SHP77 (cell line): ENCODE data around the gene ANKRD45.
"Not testable (repeated sequence)": the region's sequence is repeated elsewhere in the genome, so short reads cannot be mapped to it uniquely, and the experiment has no call there.

Experiments
- DNase-seq, 2 experiments: peaks; one replicate each; lab custom pipeline; 2025; lab: John Stamatoyannopoulos, UW

Gene ANKRD45

DNA sequence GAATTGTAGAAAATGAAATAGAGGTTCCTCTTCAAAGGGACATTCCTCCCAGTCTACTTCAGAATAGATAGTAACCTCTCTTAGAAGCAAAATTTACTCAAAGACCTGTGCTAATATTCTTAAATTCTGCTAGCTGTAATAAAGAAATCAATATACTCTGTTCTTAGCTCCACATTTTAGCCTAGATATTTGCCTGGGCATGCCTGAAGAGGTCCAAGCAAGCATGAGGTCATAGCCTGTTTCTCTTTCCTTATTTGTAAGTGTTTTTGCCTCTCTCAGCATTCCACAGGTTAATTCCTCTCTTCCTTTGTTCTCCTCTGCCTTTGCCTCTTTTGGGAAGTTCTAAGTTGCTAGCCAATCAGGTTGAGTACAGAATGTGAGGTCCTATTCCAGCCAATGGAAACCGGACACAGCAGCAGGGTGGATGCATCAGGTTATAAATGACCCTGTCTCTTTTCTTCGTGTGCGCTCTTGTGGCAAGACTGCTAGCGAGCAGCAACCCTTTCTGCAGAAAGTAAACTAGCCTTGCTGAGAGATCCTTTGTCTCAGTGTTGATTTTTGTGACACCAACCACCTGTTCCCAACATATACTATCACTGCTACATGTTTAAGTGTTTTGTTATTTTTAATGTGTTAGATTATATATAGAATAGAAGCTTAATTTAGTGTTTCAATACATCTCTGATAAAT, 27.1 kb downstream of the ANKRD45 start:
- not testable (repeated sequence) for DNase-seq

DNA sequence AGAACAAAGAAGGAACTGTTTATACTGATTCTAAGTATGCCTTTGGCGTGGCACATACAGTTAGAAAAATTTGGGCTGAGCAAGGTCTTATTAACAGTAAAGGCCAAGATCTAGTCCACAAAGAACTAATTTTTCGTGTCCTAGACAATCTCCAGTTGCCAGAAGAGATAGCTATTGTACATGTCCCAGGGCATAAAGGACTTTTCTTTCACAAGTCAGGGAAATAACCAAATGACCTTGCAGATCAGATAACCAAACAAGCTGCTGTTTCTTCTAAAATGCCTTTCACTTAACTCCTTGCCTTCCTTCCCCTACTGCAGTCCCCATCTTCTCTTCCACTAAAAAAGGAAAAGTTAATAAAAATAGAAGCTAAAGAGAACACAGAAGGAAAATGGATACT, 30.5 kb downstream of the ANKRD45 start:
- DNase-seq: no peak

DNA sequence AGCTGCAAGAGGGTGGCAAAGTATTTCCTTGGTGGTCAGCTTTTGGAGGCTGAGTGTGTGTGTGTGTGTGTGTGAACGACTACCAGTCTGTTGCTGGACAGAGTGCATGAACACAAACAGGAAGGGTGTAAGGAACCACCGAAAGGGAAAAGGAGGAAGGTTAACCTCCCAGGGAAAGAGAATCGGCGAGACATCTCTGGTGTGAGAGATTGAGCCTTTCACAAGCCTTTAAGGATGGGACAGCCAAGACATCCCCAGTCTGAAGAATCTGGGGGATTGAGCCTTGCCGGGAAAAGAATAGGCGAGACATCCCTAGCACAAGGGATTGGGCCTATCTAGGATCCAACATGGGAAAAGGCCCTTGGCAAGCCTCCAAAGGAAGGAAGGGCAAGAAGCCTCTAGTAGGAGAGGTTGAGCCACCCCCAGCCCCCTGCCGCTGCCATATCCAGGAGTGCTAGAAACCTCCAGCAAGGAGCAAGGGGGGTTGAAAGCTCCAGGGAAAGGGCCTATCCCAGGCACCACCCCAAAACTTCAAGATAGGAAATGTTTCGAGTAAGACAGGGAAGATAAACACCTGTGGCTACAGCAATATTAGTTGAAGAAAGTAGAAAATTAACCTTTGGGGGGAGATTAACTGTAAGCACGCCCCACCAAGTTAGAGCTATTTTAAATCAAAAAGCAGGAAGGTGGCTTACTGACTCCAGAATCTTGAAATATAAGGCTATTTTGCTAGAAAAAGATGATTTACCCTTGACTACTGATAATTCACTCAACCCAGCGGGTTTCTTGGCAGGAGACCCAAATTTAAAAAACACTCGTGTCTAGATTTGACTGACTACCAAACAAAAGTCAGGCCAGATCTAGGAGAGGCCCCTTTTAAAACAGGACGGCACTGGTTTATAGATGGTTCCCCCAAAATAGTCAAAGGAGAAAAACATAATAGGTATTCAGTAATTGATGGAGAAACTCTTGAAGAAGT, 31.3 kb downstream of the ANKRD45 start:
- DNase-seq: no peak

DNA sequence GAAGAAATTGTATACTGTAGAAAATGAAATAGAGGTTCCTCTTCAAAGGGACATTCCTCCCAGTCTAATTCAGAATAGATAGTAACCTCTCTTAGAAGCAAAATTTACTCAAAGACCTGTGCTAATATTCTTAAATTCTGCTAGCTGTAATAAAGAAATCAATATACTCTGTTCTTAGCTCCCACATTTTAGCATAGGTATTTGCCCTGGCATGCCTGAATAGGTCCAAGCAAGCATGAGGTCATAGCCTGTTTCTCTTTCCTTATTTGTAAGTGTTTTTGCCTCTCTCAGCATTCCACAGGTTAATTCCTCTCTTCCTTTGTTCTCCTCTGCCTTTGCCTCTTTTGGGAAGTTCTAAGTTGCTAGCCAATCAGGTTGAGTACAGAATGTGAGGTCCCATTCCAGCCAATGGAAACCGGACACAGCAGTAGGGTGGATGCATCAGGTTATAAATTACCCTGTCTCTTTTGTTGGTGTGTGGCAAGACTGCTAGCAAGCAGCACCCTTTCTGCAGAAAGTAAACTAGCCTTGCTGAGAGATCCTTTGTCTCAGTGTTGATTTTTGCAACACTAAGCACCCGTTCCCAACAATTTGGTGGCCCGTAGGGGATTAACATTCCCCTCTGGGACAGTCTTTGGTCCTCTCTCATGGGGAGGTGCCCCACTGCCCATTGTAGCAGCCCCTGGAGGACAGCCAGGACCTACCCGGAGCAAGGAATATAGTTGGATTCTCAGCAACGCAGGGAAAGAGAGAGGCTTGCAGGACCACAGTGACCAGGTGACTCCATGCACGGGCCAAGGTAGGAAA, 32.2 kb downstream of the ANKRD45 start:
- not testable (repeated sequence) for DNase-seq

DNA sequence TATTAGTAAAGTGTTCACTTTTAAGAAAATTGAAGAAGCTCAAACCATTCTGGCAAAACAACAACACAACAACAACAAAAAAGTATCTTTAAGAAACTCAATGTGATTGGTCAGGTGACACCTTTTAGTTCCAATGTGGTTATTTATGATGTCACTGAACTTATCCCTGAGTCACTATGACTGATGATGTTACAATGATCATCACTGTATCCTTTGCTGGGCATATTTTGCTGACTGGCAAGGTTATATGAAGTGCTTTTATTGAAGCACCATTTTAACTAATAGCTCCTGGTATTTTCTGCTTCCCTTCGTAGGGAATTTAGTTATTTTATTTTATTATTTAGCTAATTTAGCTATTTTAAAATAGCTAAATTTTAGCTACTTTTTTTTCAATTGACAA, 34.5 kb downstream of the ANKRD45 start, which contains the start of gene TEX50:
TEX50 (plus strand) TSS at position 223 of the 400 bp plus-strand sequence. CDS start 184 bp downstream, outside the sequence.
- DNase-seq: no peak

DNA sequence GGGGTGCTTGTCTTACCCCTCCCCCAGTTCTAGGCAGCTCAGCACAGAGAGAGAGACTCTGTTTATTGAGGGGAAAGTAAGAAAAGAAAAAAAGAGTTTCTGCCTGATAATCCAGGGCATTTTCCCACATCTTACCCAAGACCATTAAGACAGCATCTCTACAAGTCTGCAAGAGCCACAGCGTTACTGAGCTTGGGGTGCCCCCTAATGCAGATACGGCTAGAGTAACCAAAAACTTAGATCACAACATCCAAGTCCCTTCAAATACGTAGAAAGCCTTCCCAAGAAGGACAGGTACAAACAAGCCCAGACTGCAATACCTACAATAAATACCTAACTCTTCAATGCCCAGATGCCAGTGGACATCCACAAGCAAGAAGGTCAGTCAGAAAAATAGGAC, 40.8 kb downstream of the ANKRD45 start:
- DNase-seq: no peak

DNA sequence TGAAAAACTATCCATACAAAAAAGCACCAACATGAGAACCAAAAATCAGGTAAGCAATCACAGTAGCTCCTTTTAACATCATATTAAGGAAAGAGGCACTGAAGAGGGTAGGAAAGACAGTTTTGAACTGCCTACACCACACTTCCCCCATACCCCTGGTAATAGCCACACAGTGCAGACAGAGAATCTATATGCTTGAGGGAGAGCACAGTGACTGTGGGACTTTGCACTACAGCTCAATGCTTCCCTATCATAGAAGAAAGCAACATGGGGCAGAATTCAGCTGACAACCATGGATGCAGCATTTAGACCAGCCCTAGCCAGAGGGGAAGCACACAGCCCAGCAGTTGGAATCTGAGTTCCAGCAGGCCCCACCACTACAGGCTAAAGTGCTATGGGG, 42.4 kb downstream of the ANKRD45 start:
- DNase-seq: no peak

DNA sequence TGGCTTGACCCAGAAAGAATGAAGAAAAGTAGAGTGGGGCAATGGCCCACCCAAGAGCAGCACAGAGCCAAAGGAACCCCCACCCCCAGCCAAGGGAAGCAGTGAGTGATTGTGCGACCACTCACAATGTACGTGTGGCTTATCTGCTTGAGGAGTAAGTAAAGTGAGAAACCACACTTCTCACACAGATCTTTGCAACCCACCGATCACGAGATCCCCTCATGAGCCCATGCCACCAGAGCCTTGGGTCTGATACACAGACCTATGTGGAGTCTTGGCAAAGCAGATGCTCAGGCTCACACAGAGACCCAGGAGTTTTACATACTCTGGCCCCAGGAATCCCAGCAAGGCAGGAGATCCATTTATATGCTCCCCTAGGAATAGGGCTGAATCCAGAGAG, 52.8 kb downstream of the ANKRD45 start:
- DNase-seq: no peak

DNA sequence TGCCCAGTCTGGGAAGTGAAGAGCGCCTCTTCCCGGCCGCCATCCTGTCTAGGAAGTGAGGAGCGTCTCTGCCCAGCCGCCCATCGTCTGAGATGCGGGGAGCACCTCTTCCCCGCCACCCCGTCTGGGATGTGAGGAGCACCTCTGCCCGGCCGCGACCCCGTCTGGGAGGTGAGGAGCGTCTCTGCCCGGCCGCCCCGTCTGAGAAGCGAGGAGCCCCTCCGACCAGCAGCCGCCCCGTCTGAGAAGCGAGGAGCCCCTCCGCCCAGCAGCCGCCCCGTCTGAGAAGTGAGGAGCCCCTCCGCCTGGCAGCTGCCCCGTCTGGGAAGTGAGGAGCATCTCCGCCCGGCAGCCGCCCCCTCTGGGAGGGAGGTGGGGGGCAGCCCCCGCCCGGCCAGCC, 56.6 kb downstream of the ANKRD45 start:
- not testable (repeated sequence) for DNase-seq

DNA sequence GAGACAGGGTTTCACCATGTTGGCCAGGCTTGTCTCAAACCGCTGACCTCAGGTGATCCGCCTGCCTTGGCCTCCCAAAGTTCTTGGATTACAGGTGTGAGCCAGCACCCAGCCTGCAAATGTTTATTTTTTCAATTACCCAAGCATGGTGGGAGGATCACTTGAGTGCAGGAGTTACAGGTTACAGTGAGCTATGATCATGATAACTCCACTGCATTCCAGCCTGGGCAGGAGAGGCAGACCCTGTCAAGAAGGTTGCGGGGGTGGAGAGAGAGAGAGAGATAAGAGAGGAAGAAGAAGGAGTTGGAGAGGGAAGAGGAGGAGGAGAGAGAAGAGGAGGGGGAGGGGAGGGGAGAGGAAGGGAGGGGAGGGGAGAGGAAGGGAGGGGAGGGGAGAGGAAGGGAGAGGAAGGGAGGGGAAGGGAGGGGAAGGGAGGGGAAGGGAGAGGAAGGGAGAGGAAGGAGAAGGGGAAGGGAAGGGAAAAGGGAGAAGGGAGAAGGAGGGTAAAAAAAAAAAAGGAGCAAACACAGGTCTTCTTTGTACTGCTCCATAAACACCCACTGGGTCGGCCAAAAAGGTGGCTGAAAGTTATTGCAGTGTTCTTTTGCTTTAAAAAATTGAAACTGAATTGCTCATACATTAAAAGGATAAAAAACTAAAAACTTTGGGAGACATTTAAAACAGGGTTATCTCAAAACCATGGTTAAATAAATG, 61.0 kb downstream of the ANKRD45 start:
- DNase-seq: no peak

DNA sequence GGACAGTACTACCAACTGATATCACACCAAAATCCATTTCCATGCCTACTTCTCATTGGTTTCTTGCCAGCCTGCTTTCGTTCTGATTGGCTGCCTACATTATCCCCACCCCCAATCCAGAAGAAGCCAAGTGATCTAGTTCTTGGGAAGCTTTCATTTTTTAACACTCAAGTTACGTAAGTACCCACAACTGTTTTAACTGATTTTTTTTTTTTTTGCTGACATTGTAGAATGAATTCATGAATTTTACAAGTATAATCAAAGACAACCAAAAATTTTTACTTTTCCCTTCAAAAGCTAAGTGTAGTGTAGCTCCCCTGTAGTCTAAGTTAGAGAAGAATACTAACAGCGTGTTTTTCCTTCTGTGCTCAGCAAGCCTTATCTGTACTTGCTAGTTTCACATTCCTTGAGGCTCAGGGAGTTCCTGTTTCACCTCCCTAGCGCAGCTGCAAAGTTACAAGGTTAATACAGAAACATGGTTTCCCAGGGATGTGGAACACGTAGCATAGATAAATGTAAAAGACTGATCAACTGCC, 66.5 kb downstream of the ANKRD45 start, which contains the start of gene SLC9C2:
SLC9C2 (minus strand) TSS at position 17 of the 536 bp plus-strand sequence. CDS start 1,296 bp downstream, outside the sequence.
- no peak for DNase-seq

DNA sequence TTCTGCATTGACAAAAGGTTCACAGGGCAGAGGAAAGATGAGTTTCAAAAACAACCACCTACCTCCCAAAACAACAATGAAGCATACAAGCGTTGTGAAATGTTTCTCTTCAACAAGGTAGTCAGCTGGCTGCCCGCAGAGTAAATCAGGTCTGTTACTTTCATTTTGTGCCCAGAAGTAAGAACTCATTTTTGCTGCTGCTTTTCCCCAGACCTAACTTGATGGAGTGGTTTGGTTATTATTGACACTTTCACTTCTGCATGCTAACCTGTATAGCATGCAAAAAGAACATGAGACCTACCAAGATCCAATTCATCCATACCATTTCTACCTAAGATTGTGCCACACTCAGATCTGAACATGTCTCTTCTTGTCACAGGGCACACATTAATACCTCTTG, 68.1 kb downstream of the ANKRD45 start:
- DNase-seq: no peak

DNA sequence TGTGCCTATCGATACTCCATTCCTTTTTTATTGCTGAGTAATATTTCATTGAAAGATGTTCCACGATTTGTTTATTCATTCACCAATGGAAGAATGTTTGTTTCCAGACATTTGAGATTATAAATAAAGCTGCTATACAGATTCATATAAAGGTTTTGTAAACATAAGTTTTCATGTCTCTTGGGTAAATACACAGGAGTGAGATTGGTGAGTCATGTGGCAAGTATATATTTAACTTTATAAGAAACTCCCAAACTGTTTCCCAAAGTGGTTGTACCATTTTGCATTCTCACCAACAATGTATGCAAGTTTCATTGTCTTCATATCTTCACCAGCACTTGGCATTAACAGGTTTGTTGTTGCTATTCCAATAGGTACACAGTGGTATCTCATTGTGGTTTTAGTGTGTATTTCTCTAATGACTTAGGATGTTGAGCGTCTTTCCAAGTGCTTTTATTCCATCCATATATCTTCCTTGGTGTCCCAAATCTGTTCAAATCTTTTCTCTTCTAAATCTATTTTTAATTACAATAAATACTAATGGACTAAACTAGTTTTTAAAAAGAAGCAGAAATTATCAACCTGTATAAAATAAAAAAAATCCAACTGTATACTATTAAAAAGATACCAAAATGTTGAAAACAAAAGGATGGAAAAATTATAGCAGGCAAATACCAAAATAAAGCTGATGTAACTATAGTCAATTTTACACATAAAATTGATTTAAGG, 73.4 kb downstream of the ANKRD45 start:
- DNase-seq: no peak

DNA sequence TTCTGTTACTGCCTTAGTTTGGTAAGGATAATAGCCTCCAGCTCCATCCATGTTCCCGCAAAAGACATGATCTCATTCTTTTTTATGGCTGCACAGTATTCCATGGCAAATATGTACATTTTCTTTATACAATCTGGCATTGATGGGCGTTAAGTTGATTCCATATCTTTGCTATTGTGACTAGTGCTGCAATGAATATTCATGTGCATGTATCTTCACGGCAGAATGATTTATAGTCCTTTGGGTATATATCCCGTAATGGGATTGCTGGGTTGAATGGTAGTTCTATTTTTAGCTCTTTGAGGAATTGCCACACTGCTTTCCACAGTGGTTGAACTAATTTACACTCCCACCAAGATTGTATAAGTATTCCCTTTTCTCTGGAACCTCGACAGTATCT, 78.5 kb downstream of the ANKRD45 start:
- not testable (repeated sequence) for DNase-seq

DNA sequence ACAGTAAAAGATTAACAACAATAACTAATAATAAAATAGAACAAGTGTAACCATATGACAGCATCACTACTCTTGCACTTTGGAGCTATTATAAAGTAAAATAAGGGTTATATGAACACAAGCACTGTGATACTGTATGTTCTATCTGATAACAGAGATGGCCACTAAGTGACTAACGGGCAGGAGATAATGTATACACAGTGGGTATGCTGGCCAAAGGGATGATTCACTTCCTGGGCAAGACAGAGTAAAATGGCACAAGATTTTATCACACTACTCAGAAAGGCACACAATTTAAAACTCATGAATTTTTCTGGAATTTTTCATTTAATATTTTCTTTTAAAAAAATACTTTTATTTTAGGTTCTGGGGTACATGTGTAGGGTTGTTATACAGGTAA, 79.1 kb downstream of the ANKRD45 start:
- no peak for DNase-seq

DNA sequence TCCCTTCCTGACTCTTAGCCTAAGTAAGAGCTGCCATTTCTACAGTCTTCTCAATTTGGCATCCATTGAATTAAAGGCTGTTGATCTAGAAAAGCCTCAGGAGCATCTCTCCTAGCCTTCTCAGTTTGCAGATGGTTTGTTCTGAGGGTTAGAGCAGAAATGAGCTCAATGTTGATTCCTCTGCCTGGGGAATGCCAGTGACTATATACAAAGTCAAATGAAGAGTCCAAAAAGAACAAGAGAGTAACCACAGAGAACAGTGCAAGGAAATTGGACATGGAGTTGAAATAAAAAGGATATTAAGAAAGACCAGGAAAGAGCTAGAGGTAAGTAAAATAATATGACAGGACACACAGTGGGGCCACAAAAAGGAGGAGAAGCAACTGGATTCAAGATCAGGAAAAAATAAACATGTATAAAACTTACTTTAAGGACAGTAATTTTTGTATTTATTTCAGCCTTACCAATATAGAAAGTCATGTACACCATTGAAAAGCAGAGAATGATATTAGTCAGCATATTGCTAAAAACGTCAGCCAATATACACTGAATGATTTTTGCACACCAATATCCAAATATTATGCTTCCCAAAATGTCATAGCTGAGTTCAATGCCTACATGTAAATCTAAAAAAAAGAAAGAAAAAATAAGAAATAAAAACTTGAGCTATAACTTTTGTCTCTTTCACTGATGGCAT, 88.1 kb downstream of the ANKRD45 start:
- no peak for DNase-seq

DNA sequence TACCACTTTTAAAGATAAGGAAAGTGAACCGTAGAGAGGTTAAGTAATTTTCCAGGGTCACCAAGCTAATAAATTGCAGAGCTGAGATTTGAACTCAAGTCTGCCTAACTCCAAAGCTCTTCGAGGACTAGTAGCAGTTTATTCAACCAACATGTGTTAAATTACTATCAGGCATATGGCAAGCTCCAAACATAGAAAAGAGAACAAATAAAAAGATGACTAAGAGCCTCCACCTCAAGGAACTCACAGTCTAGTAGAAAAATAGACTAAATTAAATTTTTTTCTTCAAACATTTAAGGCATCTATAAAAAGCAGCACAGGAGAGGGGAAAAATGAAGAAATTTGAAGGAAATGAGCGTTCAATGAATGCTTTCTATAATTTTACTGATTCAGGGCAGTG, 89.0 kb downstream of the ANKRD45 start:
- no peak for DNase-seq

DNA sequence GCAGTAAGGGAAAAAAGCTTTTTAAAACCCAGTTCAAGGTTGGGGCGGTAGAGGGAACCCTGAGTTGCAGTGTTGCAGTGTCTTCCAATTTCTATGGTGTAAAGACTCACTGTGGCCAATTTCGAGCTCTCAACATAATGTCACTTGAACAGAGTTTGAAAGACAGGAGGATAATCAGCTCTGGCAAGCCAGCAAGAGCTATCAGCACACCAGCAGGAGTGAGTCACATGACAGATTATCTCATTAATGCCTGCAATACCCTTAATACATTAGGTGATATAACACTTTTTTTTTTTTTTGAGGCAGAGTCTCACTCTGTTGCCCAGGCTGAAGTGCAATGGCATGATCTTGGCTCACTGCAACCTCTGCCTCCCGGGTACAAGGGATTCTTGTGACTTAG, 89.6 kb downstream of the ANKRD45 start:
- DNase-seq: no peak

DNA sequence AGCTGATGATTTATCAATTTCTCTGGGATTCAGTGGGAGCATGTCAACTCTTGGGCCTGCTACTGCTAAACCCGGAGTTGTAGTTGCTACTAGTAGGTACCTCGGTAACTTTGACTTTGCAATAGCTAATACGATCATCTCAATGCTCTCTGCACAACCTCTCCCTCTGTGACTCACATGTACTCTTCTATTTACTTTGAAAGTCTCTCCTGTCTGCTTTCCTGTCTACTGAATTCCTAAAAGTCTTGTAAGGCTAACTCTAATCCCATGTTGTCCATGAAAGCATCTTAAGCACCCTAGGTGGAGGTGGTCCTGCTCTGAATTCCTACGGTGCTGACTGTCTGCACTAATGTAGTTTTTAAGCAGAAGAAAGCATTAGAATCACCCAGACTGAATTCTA, 96.1 kb downstream of the ANKRD45 start:
- no peak for DNase-seq
